Hepatocyte (in vitro differentiated cells): ENCODE results near the gene PKD1L1. TPM values are rescaled to one million over a fixed set of nuclear protein-coding genes. Genes with fewer than 3 reads are reported as not detected.

ENCODE experiments used
- DNase-seq: peaks from one replicate; pipeline ENCODE4 v3.0.0-alpha.2; 2016; ENCODE audit warnings: low spot score
- H2AFZ ChIP-seq: fragments of 200-600 bp; sonication (generic); 2 replicates; pipeline ENCODE4 v1.6.0; 2016; ENCODE audit warnings: antibody characterized with exemption, mild to moderate bottlenecking
- H3K27ac ChIP-seq: fragments of 200-600 bp; sonication (generic); 2 replicates; pipeline ENCODE4 v1.5.1; 2016; ENCODE audit warnings: mild to moderate bottlenecking
- H3K27me3 ChIP-seq: fragments of 200-600 bp; sonication (generic); 2 replicates; pipeline ENCODE4 v1.6.1; 2016
- H3K36me3 ChIP-seq: fragments of 200-600 bp; sonication (generic); replicated peaks from 2 replicates; pipeline ENCODE4 v1.5.1; 2016; ENCODE audit warnings: low read depth; ENCODE audit not compliant: insufficient read depth
- H3K4me1 ChIP-seq: fragments of 200-600 bp; sonication (generic); 2 replicates; pipeline ENCODE4 v1.5.1; 2016; ENCODE audit warnings: mild to moderate bottlenecking, moderate library complexity; ENCODE audit not compliant: insufficient read depth
- H3K4me2 ChIP-seq: fragments of 200-600 bp; sonication (generic); 2 replicates; pipeline ENCODE4 v1.6.0; 2016
- H3K4me3 ChIP-seq: fragments of 200-600 bp; sonication (generic); 2 replicates; pipeline ENCODE4 v1.5.1; 2016; ENCODE audit warnings: mild to moderate bottlenecking
- H3K79me2 ChIP-seq: fragments of 200-600 bp; sonication (generic); 2 replicates; pipeline ENCODE4 v1.6.0; 2017; ENCODE audit warnings: mild to moderate bottlenecking
- H3K9me2 ChIP-seq: fragments of 200-600 bp; sonication (generic); replicated peaks from 2 replicates; pipeline ENCODE4 v1.6.0; 2017; ENCODE audit warnings: mild to moderate bottlenecking; ENCODE audit not compliant: insufficient read depth
- H3K9me3 ChIP-seq: fragments of 200-600 bp; sonication (generic); 2 replicates; pipeline ENCODE4 v1.5.1; 2016; ENCODE audit warnings: low read depth, mild to moderate bottlenecking
- H4K20me1 ChIP-seq: fragments of 200-600 bp; sonication (generic); 2 replicates; pipeline ENCODE4 v1.6.0; 2016; ENCODE audit warnings: mild to moderate bottlenecking; ENCODE audit not compliant: insufficient read depth, poor library complexity, severe bottlenecking
- CTCF ChIP-seq: fragments of 200-600 bp; sonication (generic); IDR thresholded peaks from 2 replicates; pipeline ENCODE4 v1.5.1; 2016; ENCODE audit warnings: antibody characterized with exemption, mild to moderate bottlenecking; ENCODE audit not compliant: poor library complexity
- EZH2 ChIP-seq: fragments of 200-600 bp; sonication (generic); IDR thresholded peaks from 2 replicates; pipeline ENCODE4 v1.6.1; 2016; ENCODE audit warnings: antibody characterized with exemption, mild to moderate bottlenecking, borderline replicate concordance
- EZH2phosphoT487 ChIP-seq: fragments of 200-600 bp; sonication (generic); IDR thresholded peaks from one replicate; pipeline ENCODE4 v1.6.1; 2018; ENCODE audit warnings: antibody characterized with exemption, mild to moderate bottlenecking, low read depth, moderate library complexity; ENCODE audit not compliant: unreplicated experiment, severe bottlenecking
- WGBS: methylation state at CpG from one replicate; pipeline ENCODE4 v1.1.6; 2016; ENCODE audit warnings: low lambda C conversion rate; ENCODE audit errors: missing lambda C conversion rate; 5-methylcytosine and 5-hydroxymethylcytosine counted together
- polyA plus RNA-seq: library from polyadenylated mRNA; unstranded; fragments of >200 nt; fragmentation: Nextera tagmentation; extraction: Ambion mirVana; gene quantifications from 2 replicates; pipeline ENCODE4 v1.2.1, GENCODE V29; 2016
- total RNA-seq: library from RNA; depleted of rRNA; stranded (reverse); fragments of >200 nt; gene quantifications from 2 replicates; pipeline ENCODE4 v1.2.3, GENCODE V29; 2014

PKD1L1 gene
- total and polyA plus RNA-seq, 2 experiments from 2014 or later: 0.07 TPM

- TF ChIP-seq EZH2phosphoT487: no peak
- no peak for TF ChIP-seq EZH2
- TF ChIP-seq CTCF: no peak
- Histone ChIP-seq H3K79me2 (no peaks in the 10 kb centered on the region), H2AFZ (no peak overlapping the region), H3K27ac (no peak overlapping the region), H4K20me1 (no peaks in the 10 kb centered on the region), H3K9me3 (no peaks in the 10 kb centered on the region), H3K27me3 (no peaks in the 10 kb centered on the region), H3K4me2 (no peak overlapping the region), H3K4me3 (no peak overlapping the region), H3K36me3 (no peaks in the 10 kb centered on the region), H3K9me2 (no peaks in the 10 kb centered on the region), H3K4me1 (peaks cover 11% of the 10 kb centered on the region)
- WGBS: 82% methylated on average over 11 of the region's 11 CpGs
- no peak for DNase-seq
Measured at GRCh38 chr7:47814905-47815613, 133.2 kb downstream of the PKD1L1 start.

GRCh38 chr7:47813620-47814260 lies 134.5 kb downstream of the PKD1L1 start:
- Histone ChIP-seq H3K4me3 (no peak overlapping the region), H3K27me3 (no peaks in the 10 kb centered on the region), H3K4me2 (no peak overlapping the region), H3K79me2 (no peaks in the 10 kb centered on the region), H3K4me1 (peaks cover 7% of the 10 kb centered on the region), H3K36me3 (no peaks in the 10 kb centered on the region), H3K27ac (no peak overlapping the region), H2AFZ (no peak overlapping the region), H3K9me2 (no peaks in the 10 kb centered on the region), H3K9me3 (no peaks in the 10 kb centered on the region), H4K20me1 (no peaks in the 10 kb centered on the region)
- no peak for DNase-seq
- TF ChIP-seq EZH2phosphoT487: no peak
- no peak for TF ChIP-seq EZH2
- no peak for TF ChIP-seq CTCF
- WGBS: 93% methylated on average over 10 of the region's 10 CpGs

- DNase-seq: no peak
- no peak for TF ChIP-seq EZH2phosphoT487
- no peak for TF ChIP-seq EZH2
- TF ChIP-seq CTCF: no peak
- H3K9me2 ChIP-seq: no peaks in the 10 kb centered on the region
- 93% methylated on average over 16 of the region's 16 CpGs for WGBS
- no peaks in the 10 kb centered on the region for H3K79me2 ChIP-seq
- no peak overlapping the region for H3K4me3 ChIP-seq
- no peaks in the 10 kb centered on the region for H4K20me1 ChIP-seq
- H3K27me3 ChIP-seq: no peaks in the 10 kb centered on the region
- H3K36me3 ChIP-seq: no peaks in the 10 kb centered on the region
- H3K4me1 ChIP-seq: peaks cover 3% of the 10 kb centered on the region
- H3K4me2 ChIP-seq: no peak overlapping the region
- no peak overlapping the region for H2AFZ ChIP-seq
- no peak overlapping the region for H3K27ac ChIP-seq
- no peaks in the 10 kb centered on the region for H3K9me3 ChIP-seq
Measured at GRCh38 chr7:47812429-47813136, 135.7 kb downstream of the PKD1L1 start.
